GM12878 (cell line): ENCODE results near the gene FUT8. TPM values are rescaled to one million over a fixed set of nuclear protein-coding genes. Genes with fewer than 3 reads are reported as not detected.

Experiments
- IRF5 ChIP-seq: fragments of 450-650 bp; IDR thresholded peaks from 2 replicates; pipeline ENCODE4 v1.6.1; 2017; ENCODE audit warnings: borderline replicate concordance
- RELA ChIP-seq: fragments of 450-650 bp; IDR thresholded peaks from 2 replicates; pipeline ENCODE4 v1.8.0; 2014; ENCODE audit warnings: borderline replicate concordance; ENCODE audit not compliant: partially characterized antibody
- ZNF592 ChIP-seq: fragments of 450-650 bp; IDR thresholded peaks from 2 replicates; pipeline ENCODE4 v1.6.1; 2017; ENCODE audit warnings: mild to moderate bottlenecking, moderate library complexity
- polyA plus RNA-seq, 11 experiments: library from polyadenylated mRNA; depleted of rRNA in 4 of 11; unstranded in 6 of 11; stranded (reverse) in 5 of 11; fragments of >200 nt; fragmentation: Nextera tagmentation in 4 of 11; fragmentation: Illumina TruSeq in 1 of 11; extraction: Ambion mirVana in 4 of 11; extraction: Trizol in 1 of 11; gene quantifications; 1 replicate in 1 of 11; 2 replicates in 10 of 11; pipeline versions ENCODE4 v1.2.1 to v1.2.3, GENCODE V29; 2011 to 2016; ENCODE audit warnings: inconsistent platforms in 2 of 11, missing spikeins in 2 of 11, low read depth in 1 of 11
- total RNA-seq, 4 experiments: library from RNA; depleted of rRNA in 3 of 4; stranded (reverse); fragments of >200 nt in 3 of 4; fragmentation: Illumina TruSeq in 1 of 4; extraction: Trizol in 1 of 4; gene quantifications; 2 replicates each; pipeline versions ENCODE4 v1.2.1 to v1.2.3, GENCODE V29; 2013 to 2021
- TF ChIP-seq, protein P1 (sequence below): IDR thresholded peaks from 2 replicates; pipeline ENCODE4 v1.6.1; 2012; ENCODE audit warnings: mild to moderate bottlenecking, low read depth, low read length
- TF ChIP-seq, protein P2 (sequence below): fragments of 450-650 bp; IDR thresholded peaks from 2 replicates; pipeline ENCODE4 v1.6.1; 2017; ENCODE audit warnings: low read depth, mild to moderate bottlenecking, moderate library complexity

The FUT8 gene
- total and polyA plus RNA-seq, 10 of the 15 experiments (the other 5 are each of a cell fraction or from before 2014, with no cell fraction given): 21.3 to 106 (median 66.3) TPM

GRCh38 chr14:65509842-65510241 lies 97.3 kb downstream of the FUT8 start (continued):
- no peak for TF ChIP-seq ZNF592
- TF ChIP-seq, protein P1, sequence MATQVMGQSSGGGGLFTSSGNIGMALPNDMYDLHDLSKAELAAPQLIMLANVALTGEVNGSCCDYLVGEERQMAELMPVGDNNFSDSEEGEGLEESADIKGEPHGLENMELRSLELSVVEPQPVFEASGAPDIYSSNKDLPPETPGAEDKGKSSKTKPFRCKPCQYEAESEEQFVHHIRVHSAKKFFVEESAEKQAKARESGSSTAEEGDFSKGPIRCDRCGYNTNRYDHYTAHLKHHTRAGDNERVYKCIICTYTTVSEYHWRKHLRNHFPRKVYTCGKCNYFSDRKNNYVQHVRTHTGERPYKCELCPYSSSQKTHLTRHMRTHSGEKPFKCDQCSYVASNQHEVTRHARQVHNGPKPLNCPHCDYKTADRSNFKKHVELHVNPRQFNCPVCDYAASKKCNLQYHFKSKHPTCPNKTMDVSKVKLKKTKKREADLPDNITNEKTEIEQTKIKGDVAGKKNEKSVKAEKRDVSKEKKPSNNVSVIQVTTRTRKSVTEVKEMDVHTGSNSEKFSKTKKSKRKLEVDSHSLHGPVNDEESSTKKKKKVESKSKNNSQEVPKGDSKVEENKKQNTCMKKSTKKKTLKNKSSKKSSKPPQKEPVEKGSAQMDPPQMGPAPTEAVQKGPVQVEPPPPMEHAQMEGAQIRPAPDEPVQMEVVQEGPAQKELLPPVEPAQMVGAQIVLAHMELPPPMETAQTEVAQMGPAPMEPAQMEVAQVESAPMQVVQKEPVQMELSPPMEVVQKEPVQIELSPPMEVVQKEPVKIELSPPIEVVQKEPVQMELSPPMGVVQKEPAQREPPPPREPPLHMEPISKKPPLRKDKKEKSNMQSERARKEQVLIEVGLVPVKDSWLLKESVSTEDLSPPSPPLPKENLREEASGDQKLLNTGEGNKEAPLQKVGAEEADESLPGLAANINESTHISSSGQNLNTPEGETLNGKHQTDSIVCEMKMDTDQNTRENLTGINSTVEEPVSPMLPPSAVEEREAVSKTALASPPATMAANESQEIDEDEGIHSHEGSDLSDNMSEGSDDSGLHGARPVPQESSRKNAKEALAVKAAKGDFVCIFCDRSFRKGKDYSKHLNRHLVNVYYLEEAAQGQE: no peak
- TF ChIP-seq, protein P2, sequence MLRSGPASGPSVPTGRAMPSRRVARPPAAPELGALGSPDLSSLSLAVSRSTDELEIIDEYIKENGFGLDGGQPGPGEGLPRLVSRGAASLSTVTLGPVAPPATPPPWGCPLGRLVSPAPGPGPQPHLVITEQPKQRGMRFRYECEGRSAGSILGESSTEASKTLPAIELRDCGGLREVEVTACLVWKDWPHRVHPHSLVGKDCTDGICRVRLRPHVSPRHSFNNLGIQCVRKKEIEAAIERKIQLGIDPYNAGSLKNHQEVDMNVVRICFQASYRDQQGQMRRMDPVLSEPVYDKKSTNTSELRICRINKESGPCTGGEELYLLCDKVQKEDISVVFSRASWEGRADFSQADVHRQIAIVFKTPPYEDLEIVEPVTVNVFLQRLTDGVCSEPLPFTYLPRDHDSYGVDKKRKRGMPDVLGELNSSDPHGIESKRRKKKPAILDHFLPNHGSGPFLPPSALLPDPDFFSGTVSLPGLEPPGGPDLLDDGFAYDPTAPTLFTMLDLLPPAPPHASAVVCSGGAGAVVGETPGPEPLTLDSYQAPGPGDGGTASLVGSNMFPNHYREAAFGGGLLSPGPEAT: no peak
- no peak for TF ChIP-seq IRF5
- no peak for TF ChIP-seq RELA
